ENCODE results near the gene APOO.
"Not testable (repeated sequence)": the region's sequence is repeated elsewhere in the genome, so short reads cannot be mapped to it uniquely, and the experiment has no call there.

DNA sequence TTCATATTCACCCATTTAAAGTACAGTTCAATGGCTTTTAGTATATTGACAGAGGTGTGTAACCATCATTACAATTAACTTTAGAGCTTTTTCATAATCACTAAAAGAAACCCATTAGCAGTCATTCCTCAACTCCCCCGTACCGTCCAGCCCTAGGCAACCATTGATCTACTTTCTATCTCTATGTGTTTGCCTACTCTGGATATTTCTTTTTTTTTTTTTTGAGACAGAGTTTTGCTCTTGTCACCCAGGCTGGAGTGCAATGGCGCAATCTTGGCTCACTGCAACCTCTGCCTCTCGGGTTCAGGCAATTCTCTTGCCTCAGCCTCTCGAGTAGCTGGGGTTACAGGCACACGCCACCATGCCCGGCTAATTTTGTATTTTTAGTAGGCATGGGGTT, 48.5 kb downstream of the APOO start:
- TF ChIP-seq, protein P1, sequence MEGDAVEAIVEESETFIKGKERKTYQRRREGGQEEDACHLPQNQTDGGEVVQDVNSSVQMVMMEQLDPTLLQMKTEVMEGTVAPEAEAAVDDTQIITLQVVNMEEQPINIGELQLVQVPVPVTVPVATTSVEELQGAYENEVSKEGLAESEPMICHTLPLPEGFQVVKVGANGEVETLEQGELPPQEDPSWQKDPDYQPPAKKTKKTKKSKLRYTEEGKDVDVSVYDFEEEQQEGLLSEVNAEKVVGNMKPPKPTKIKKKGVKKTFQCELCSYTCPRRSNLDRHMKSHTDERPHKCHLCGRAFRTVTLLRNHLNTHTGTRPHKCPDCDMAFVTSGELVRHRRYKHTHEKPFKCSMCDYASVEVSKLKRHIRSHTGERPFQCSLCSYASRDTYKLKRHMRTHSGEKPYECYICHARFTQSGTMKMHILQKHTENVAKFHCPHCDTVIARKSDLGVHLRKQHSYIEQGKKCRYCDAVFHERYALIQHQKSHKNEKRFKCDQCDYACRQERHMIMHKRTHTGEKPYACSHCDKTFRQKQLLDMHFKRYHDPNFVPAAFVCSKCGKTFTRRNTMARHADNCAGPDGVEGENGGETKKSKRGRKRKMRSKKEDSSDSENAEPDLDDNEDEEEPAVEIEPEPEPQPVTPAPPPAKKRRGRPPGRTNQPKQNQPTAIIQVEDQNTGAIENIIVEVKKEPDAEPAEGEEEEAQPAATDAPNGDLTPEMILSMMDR (IDR thresholded peaks at IDR 0.05 in 4 of 5, conservative IDR thresholded peaks at IDR 0.05 in 1 of 5): not testable (repeated sequence)
- not testable (repeated sequence) for TF ChIP-seq POLR2A (IDR thresholded peaks at IDR 0.05)

All from gastrocnemius medialis (tissue), 4 donors.